BLaER1 (cell line): ENCODE results near the gene TTC9.

Experiments
- H3K27ac ChIP-seq: shearing (Covaris generic); formaldehyde crosslinking; 2 replicates; pipeline ENCODE4 v1.8.1; 2022
- H3K27me3 ChIP-seq: shearing (Covaris generic); formaldehyde crosslinking; 2 replicates; pipeline ENCODE4 v1.8.1; 2022
- H3K36me3 ChIP-seq: shearing (Covaris generic); formaldehyde crosslinking; 2 replicates; pipeline ENCODE4 v1.8.1; 2022
- H3K4me1 ChIP-seq: shearing (Covaris generic); formaldehyde crosslinking; 2 replicates; pipeline ENCODE4 v1.8.1; 2022
- H3K4me2 ChIP-seq: shearing (Covaris generic); formaldehyde crosslinking; 2 replicates; pipeline ENCODE4 v1.8.1; 2022
- H3K4me3 ChIP-seq: shearing (Covaris generic); formaldehyde crosslinking; 2 replicates; pipeline ENCODE4 v1.8.1; 2022
- H3K9ac ChIP-seq: shearing (Covaris generic); formaldehyde crosslinking; 2 replicates; pipeline ENCODE4 v1.8.1; 2022
- H3K9me3 ChIP-seq: shearing (Covaris generic); formaldehyde crosslinking; 2 replicates; pipeline ENCODE4 v1.8.1; 2022
- H4K20me1 ChIP-seq: shearing (Covaris generic); formaldehyde crosslinking; 2 replicates; pipeline ENCODE4 v1.8.1; 2022
- Cebpa-rat ChIP-seq: shearing (Covaris generic); IDR thresholded peaks from 2 replicates; pipeline ENCODE4 v1.8.1; 2022

Gene TTC9

DNA sequence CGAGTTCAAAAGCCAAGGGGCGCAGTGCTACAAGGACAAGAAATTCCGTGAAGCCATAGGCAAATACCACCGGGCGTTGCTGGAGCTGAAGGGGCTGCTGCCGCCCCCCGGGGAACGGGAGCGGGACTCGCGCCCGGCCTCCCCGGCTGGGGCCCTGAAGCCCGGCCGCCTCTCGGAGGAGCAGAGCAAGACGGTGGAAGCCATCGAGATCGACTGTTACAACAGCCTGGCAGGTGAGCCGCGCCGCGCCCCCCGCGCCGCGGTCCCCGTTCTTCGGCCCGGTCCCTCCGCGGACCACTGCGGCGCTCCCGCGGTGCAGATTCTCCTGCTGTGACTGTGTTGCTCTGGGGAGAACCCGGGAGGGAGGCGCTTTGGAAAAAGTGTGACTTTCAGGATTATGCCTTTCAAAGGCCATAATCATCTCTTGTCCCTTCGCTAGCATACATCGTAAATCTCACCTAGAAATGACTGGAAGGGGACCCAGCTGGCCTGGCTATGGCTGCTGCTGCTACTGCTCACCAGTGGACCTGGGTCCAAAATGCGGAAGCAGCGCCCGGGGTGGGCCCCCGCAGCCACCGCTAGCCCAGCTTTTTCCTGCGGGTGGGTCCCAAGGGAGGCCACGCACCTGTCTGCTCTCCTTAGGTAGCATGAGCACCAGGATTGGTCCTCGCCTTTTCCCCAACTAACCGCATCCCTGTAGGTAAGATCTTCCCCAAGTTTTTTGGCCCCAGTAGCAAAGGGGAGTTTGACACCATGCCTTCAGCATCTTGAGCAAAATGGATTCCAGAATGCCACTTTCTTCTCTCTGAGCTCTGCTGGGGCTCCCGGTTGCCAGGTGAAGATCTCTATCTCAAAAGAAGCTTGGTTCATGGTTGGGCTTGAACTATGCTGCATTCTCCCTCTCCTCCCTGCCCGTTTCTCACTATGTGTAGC lies 853 bp downstream of the TTC9 start:
- H3K36me3 ChIP-seq = no peaks in the 10 kb centered on the region
- peak overlapping the region; percentile 48; the same call in 1 of the 2 replicates for H3K27ac ChIP-seq
- no peaks in the 10 kb centered on the region for H3K9me3 ChIP-seq
- peak overlapping the region; percentile 87 for H3K4me3 ChIP-seq
- peak overlapping the region; percentile 97 for H3K4me2 ChIP-seq
- H4K20me1 ChIP-seq = no peaks in the 10 kb centered on the region
- no peak for TF ChIP-seq Cebpa-rat
- H3K9ac ChIP-seq = peak overlapping the region; percentile 78
- peaks cover 42% of the 10 kb centered on the region for H3K4me1 ChIP-seq
- H3K27me3 ChIP-seq = peaks cover 49% of the 10 kb centered on the region

GRCh38 chr14:70643967-70644366 lies 2.3 kb downstream of the TTC9 start:
- H3K4me1 ChIP-seq = peaks cover 50% of the 10 kb centered on the region
- H3K36me3 ChIP-seq = no peaks in the 10 kb centered on the region
- H4K20me1 ChIP-seq = no peaks in the 10 kb centered on the region
- no peak overlapping the region for H3K27ac ChIP-seq
- H3K27me3 ChIP-seq = peaks cover 49% of the 10 kb centered on the region
- H3K9ac ChIP-seq = no peak overlapping the region
- TF ChIP-seq Cebpa-rat = no peak
- no peak overlapping the region for H3K4me3 ChIP-seq
- H3K4me2 ChIP-seq = peak overlapping the region; percentile 97; the same call in 1 of the 2 replicates
- no peaks in the 10 kb centered on the region for H3K9me3 ChIP-seq

DNA sequence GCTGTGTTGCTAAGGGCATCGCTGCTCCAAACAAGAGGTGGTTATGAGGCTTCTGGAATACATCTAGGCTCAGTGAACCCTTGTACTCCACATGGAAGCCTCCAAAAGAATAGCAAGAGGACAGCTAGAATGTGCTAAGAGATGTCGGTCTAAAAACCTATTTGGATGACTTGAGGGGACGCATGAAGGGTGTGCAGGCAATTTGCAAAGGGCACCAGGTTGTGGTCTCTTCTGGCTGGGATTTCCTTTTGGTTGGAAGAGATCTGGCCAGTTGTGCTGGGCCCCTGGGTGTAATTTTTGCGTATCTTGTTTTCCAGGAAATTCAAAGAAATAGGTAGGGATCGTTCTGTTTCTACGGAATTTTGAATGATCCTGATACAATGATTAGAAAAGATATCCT lies 4.2 kb downstream of the TTC9 start:
- Histone ChIP-seq H3K36me3 (no peaks in the 10 kb centered on the region), H3K9me3 (no peaks in the 10 kb centered on the region), H3K27ac (no peak overlapping the region), H3K4me3 (no peak overlapping the region), H3K9ac (no peak overlapping the region), H3K27me3 (peaks cover 33% of the 10 kb centered on the region), H3K4me2 (no peak overlapping the region; the same call in 1 of the 2 replicates), H3K4me1 (peaks cover 45% of the 10 kb centered on the region), H4K20me1 (no peaks in the 10 kb centered on the region)
- no peak for TF ChIP-seq Cebpa-rat

DNA sequence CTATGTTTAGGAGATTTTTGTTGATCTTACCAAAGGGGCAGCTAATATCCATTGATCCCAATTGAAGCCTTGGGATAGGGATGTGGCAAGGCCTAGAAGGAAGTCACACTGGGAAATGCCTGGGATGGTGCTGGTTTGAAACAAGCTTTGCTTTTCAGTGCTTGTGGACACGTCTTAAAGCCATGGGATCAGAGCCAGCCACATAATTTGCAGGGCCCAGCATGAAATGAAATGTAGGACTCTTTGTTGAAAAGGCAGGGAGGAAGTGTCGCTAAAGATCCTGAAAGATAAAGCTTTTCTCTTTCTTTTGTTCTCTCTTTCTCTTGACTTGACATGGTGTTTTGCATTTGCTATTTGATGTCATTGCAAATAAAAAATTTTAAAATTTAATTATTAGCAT lies 5.0 kb downstream of the TTC9 start:
- peaks cover 41% of the 10 kb centered on the region for H3K4me1 ChIP-seq
- no peaks in the 10 kb centered on the region for H4K20me1 ChIP-seq
- peaks cover 25% of the 10 kb centered on the region for H3K27me3 ChIP-seq
- no peak overlapping the region for H3K27ac ChIP-seq
- H3K9me3 ChIP-seq = no peaks in the 10 kb centered on the region
- H3K4me3 ChIP-seq = no peak overlapping the region
- no peaks in the 10 kb centered on the region for H3K36me3 ChIP-seq
- H3K9ac ChIP-seq = no peak overlapping the region
- H3K4me2 ChIP-seq = no peak overlapping the region
- no peak for TF ChIP-seq Cebpa-rat

GRCh38 chr14:70648346-70648745 lies 6.6 kb downstream of the TTC9 start:
- peaks cover 34% of the 10 kb centered on the region for H3K4me1 ChIP-seq
- no peak overlapping the region for H3K4me3 ChIP-seq
- no peak for TF ChIP-seq Cebpa-rat
- no peaks in the 10 kb centered on the region for H4K20me1 ChIP-seq
- 0 out of 2 replicates have a peak overlapping the region, but pooled peaks have one; percentile 13 for H3K4me2 ChIP-seq
- H3K9me3 ChIP-seq = no peaks in the 10 kb centered on the region
- peaks cover 9% of the 10 kb centered on the region for H3K27me3 ChIP-seq
- H3K27ac ChIP-seq = no peak overlapping the region
- H3K9ac ChIP-seq = no peak overlapping the region
- no peaks in the 10 kb centered on the region for H3K36me3 ChIP-seq

DNA sequence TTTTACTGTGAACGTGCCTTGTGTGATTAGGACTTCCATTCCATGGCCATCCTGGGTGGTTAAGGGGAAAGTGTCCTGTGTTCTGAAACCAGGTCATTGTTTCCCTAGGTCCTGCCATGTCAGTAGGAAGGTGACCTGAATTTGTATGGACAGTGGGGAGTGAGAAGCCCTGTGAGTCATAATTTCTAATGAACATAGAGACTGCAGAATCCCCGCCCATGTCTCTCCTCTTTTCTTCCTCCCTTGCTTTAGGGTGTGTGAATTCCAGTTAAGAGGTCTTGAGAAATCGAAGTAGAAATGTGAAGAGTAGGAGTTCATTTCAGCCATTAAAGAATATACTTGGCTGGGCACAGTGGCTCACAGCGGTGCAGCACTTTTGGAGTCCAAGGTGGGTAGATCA lies 8.1 kb downstream of the TTC9 start:
- Histone ChIP-seq H3K36me3 (no peaks in the 10 kb centered on the region), H3K4me1 (peaks cover 44% of the 10 kb centered on the region), H3K27ac (no peak overlapping the region), H3K27me3 (no peaks in the 10 kb centered on the region), H3K4me2 (no peak overlapping the region), H4K20me1 (no peaks in the 10 kb centered on the region), H3K9ac (no peak overlapping the region), H3K4me3 (no peak overlapping the region), H3K9me3 (no peaks in the 10 kb centered on the region)
- TF ChIP-seq Cebpa-rat = no peak

DNA sequence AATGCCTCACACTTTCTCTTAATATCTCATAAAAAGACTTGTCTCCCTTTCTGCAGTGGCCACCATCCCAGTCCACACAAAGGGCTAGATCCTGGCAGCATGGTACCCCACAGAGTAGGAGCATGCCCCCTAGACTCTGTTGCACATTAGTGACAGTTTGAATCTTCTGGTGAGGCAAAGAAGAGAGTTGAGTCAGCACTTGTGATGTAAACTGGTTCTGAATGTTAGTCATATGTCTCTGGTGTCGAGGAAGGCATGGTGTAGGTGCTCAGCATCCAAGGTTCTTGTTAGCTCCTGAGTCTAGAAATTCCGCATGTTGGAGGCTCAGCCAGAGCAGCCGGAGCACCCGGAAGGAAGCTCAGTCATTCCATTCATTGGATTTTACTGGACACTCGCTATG lies 9.8 kb downstream of the TTC9 start:
- no peaks in the 10 kb centered on the region for H4K20me1 ChIP-seq
- H3K4me2 ChIP-seq = no peak overlapping the region
- peaks cover 46% of the 10 kb centered on the region for H3K4me1 ChIP-seq
- H3K9me3 ChIP-seq = no peaks in the 10 kb centered on the region
- no peak overlapping the region for H3K9ac ChIP-seq
- H3K27me3 ChIP-seq = no peaks in the 10 kb centered on the region
- no peaks in the 10 kb centered on the region for H3K36me3 ChIP-seq
- no peak overlapping the region for H3K27ac ChIP-seq
- no peak overlapping the region for H3K4me3 ChIP-seq
- no peak for TF ChIP-seq Cebpa-rat

DNA sequence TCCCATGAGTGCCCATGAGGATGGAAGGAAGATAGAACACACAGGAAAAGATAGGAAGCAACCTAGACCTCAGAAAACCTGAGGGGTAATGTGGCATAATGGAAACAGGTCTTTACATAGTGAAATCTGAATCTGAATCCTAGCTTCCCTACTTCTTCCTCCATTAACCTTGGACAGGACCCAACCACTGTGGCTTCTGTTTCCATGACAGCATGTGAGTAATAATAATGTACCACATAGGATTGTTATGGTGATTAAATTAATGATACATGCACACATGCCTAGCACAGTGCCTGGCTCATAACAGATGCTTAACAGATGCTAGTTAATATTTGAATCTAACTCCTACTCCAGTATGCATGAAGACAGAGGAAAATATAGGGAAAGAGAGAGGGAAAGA lies 11.2 kb downstream of the TTC9 start:
- H3K4me2 ChIP-seq = no peak overlapping the region
- peaks cover 59% of the 10 kb centered on the region for H3K4me1 ChIP-seq
- H3K27ac ChIP-seq = no peak overlapping the region
- H3K9me3 ChIP-seq = no peaks in the 10 kb centered on the region
- TF ChIP-seq Cebpa-rat = no peak
- no peak overlapping the region for H3K4me3 ChIP-seq
- no peaks in the 10 kb centered on the region for H3K27me3 ChIP-seq
- no peaks in the 10 kb centered on the region for H4K20me1 ChIP-seq
- H3K9ac ChIP-seq = no peak overlapping the region
- no peaks in the 10 kb centered on the region for H3K36me3 ChIP-seq

DNA sequence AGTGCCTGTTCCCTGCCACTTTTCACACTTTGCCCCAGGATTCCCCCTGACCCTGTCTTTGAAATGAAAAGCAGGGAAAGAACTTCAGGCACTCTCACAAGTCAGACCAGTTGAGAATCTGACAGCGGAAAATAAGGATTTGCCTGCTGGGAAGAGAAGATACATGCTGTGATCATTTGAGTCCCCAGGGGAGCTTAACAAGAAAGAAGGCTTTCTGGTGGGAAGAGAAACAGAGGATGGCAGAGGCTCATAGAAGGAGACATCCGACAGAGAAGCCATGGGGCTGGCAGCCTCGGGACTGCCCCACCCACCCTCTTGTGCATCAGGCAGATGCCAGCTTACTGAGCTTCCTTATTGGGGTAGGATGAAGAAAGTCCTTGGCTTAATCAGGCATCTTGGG lies 11.9 kb downstream of the TTC9 start:
- H3K27ac ChIP-seq = peak overlapping the region; percentile 90
- H4K20me1 ChIP-seq = no peaks in the 10 kb centered on the region
- H3K27me3 ChIP-seq = no peaks in the 10 kb centered on the region
- no peak overlapping the region for H3K9ac ChIP-seq
- H3K36me3 ChIP-seq = no peaks in the 10 kb centered on the region
- no peak for TF ChIP-seq Cebpa-rat
- peak overlapping the region; percentile 93 for H3K4me2 ChIP-seq
- H3K9me3 ChIP-seq = no peaks in the 10 kb centered on the region
- peaks cover 59% of the 10 kb centered on the region for H3K4me1 ChIP-seq
- no peak overlapping the region for H3K4me3 ChIP-seq

DNA sequence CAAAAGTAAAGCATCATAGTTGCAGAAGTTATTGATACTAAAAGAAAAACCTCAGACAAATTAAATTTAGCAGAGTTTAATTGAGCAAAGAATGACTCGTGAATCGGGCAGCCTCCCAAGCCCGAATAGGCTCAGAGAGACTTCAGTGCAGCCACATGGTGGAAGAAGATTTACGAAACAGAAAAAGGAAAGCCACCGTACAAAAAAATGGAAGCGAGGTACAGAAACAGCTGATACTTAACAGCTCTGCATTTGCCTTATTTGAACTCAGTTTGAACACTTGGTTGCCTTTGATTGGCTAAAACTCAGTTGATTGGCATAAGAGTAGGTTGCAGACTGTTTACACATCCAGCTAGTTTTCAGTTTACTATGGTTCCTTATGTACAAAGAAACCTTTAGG lies 12.9 kb downstream of the TTC9 start:
- Histone ChIP-seq H3K9ac (no peak overlapping the region), H3K27me3 (no peaks in the 10 kb centered on the region)

More for the DNA sequence above, 12.9 kb downstream of the TTC9 start:
- H3K9me3 ChIP-seq = no peaks in the 10 kb centered on the region
- no peaks in the 10 kb centered on the region for H3K36me3 ChIP-seq
- TF ChIP-seq Cebpa-rat = no peak
- H3K4me1 ChIP-seq = peaks cover 68% of the 10 kb centered on the region
- H3K4me2 ChIP-seq = peak overlapping the region; percentile 93
- no peaks in the 10 kb centered on the region for H4K20me1 ChIP-seq
- peak overlapping the region; percentile 90 for H3K27ac ChIP-seq
- H3K4me3 ChIP-seq = no peak overlapping the region; the same call in 1 of the 2 replicates
